HCT116 (cell line): Measurements from ENCODE around the gene ABCC1.

Experiments used
- CTCF ChIP-seq, 3 experiments: fragments of 200-600 bp in 1 of 3; sonication (generic) in 1 of 3; IDR thresholded peaks in 2 of 3; conservative IDR thresholded peaks in 1 of 3; 2 replicates each; pipeline ENCODE4 v1.5.1; 2012 to 2017; ENCODE audit warnings: low read depth in 2 of 3, low read length in 2 of 3, antibody characterized with exemption in 1 of 3, borderline replicate concordance in 1 of 3, control low read depth in 1 of 3, mild to moderate bottlenecking in 1 of 3, mixed read lengths in 1 of 3, mixed run types in 1 of 3, moderate library complexity in 1 of 3; ENCODE audit not compliant: insufficient read depth in 1 of 3
- EZH2 ChIP-seq: fragments of 200-600 bp; sonication (generic); IDR thresholded peaks from 2 replicates; pipeline ENCODE4 v1.6.1; 2017; ENCODE audit warnings: antibody characterized with exemption, mixed run types
- EZH2phosphoT487 ChIP-seq: fragments of 200-600 bp; IDR thresholded peaks from 2 replicates; pipeline ENCODE4 v1.6.1; 2018; ENCODE audit warnings: antibody characterized with exemption, borderline replicate concordance
- MAX ChIP-seq: IDR thresholded peaks from 2 replicates; pipeline ENCODE4 v1.6.1; 2012
- POLR2A ChIP-seq: IDR thresholded peaks from 2 replicates; pipeline ENCODE4 v1.7.0; 2011; ENCODE audit warnings: borderline replicate concordance; ENCODE audit not compliant: insufficient read depth, insufficient read length; ENCODE audit errors: extremely low read depth
- POLR2AphosphoS5 ChIP-seq: IDR thresholded peaks from 2 replicates; pipeline ENCODE4 v1.6.1; 2011; ENCODE audit warnings: mild to moderate bottlenecking, low read depth, low read length, moderate library complexity
- ZNF274 ChIP-seq: fragments of 200-500 bp; sonication (Bioruptor generic); IDR thresholded peaks from 2 replicates; pipeline ENCODE4 v1.6.1; 2014; ENCODE audit warnings: mild to moderate bottlenecking, low read depth, low read length, inconsistent platforms
- TF ChIP-seq, protein P1 (sequence below): IDR thresholded peaks from 2 replicates; pipeline ENCODE4 v1.6.1; 2012; ENCODE audit warnings: low read depth
- TF ChIP-seq, protein P2 (sequence below): IDR thresholded peaks from 2 replicates; pipeline ENCODE4 v1.6.1; 2012

DNA sequence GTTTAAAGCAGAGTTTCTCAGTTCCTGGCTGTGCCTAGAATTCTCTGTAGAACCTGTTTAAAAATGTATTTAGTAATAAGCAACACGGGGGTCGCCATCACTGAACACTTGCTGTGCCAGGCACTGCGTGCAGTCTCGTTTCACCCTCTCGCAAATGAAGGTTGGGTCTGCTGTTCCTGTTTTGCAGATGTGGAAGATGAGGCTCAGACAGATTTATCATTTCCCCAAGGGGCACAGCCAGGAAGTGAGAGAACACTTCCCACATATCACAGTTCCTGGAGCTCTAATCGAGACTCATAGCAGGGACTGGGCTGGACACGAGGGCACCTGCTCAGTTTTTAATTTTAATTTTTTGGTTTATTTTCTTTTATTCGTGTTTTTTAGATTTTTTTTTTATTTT lies 151.2 kb downstream of the ABCC1 start:
- TF ChIP-seq CTCF (IDR thresholded peaks at IDR 0.05 in 2 of 3, conservative IDR thresholded peaks at IDR 0.05 in 1 of 3; ENCODE audit: borderline replicate concordance in 1 of 3, insufficient read depth in 1 of 3, low read depth in 2 of 3, low read length in 2 of 3) (no peak), POLR2A (no peak), ZNF274 (no peak), POLR2AphosphoS5 (no peak), MAX (no peak), EZH2 (no peak), EZH2phosphoT487 (no peak)
- TF ChIP-seq, protein P1, sequence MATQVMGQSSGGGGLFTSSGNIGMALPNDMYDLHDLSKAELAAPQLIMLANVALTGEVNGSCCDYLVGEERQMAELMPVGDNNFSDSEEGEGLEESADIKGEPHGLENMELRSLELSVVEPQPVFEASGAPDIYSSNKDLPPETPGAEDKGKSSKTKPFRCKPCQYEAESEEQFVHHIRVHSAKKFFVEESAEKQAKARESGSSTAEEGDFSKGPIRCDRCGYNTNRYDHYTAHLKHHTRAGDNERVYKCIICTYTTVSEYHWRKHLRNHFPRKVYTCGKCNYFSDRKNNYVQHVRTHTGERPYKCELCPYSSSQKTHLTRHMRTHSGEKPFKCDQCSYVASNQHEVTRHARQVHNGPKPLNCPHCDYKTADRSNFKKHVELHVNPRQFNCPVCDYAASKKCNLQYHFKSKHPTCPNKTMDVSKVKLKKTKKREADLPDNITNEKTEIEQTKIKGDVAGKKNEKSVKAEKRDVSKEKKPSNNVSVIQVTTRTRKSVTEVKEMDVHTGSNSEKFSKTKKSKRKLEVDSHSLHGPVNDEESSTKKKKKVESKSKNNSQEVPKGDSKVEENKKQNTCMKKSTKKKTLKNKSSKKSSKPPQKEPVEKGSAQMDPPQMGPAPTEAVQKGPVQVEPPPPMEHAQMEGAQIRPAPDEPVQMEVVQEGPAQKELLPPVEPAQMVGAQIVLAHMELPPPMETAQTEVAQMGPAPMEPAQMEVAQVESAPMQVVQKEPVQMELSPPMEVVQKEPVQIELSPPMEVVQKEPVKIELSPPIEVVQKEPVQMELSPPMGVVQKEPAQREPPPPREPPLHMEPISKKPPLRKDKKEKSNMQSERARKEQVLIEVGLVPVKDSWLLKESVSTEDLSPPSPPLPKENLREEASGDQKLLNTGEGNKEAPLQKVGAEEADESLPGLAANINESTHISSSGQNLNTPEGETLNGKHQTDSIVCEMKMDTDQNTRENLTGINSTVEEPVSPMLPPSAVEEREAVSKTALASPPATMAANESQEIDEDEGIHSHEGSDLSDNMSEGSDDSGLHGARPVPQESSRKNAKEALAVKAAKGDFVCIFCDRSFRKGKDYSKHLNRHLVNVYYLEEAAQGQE, result no peak
- TF ChIP-seq, protein P2, sequence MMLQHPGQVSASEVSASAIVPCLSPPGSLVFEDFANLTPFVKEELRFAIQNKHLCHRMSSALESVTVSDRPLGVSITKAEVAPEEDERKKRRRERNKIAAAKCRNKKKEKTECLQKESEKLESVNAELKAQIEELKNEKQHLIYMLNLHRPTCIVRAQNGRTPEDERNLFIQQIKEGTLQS, result no peak
